ENCODE data around the gene KDSR.
A peak's percentile ranks its signal among the peaks of the same experiment; 100 is the strongest.

Gene KDSR

DNA sequence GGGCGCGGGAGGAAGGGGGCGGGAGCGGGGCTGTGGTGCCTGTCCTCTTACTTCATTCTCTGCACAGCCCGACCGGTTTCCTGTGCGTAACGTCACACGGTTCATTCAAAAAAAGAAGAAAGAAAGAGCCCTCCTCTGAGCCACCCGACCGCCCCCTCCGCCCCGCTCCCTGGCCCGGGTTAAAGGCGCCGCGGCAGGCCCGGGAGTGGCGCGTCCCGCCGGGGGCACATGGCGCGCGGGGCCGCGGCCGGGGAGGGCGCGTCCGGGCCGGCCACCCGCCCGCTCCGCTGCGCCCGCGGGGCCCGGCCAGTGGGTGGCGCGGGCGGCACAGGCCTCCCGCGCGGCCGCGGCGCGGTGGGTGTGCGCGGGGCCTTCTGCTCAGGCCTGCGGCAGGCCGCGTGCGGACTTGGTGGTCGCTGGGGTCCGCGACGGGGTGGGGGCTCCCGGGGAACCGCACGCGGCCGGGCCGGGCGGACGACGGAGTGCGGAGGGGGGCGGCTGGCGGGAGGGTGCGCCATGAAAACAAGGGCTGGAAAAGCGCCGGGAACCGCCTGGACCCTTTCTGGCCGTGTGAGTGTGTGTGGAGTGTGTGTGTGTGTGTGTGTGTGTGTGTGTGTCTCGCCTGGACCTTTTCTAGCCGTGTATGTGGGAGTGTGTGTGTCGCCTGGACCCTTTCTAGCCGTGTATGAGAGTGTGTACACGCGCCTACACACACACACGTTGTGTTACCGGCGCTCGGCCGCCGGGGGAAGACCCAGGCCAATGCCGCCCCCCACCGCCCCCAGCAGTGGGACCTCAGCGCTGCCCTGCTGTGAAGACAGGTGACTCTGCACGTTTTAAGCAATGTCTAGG is 46.7 kb downstream of the KDSR start:
- DNase-seq, result peak; percentile 79 to 89 (median 84)

- DNase-seq, result peak in 4 of 6 experiments; percentile 41 to 75 (median 64)
Measured at GRCh38 chr18:63319383-63320122, 47.5 kb downstream of the KDSR start, which contains the start of gene BCL2. TSS of gene BCL2 (minus strand) at chr18:63319769.

DNA sequence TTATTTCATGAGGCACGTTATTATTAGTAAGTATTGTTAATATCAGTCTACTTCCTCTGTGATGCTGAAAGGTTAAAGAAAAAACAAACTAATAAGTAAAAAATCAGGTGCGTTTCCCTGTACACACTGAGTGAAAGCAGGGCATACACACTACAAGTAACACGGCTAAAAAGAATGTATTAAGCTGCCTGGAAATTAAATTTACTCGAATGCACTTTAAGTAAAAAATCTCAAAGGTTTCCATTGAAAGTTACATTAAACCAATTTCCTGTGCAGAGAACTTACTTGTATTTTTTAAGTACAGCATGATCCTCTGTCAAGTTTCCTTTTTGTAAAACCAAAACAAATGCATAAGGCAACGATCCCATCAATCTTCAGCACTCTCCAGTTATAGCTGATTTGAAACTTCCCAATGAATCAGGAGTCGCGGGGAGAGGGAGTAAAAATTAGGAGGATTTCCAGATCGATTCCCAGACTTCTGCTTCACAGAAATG is 48.1 kb downstream of the KDSR start:
- peak in 3 of 6 experiments; percentile 30 to 50 (median 50) for DNase-seq

DNA sequence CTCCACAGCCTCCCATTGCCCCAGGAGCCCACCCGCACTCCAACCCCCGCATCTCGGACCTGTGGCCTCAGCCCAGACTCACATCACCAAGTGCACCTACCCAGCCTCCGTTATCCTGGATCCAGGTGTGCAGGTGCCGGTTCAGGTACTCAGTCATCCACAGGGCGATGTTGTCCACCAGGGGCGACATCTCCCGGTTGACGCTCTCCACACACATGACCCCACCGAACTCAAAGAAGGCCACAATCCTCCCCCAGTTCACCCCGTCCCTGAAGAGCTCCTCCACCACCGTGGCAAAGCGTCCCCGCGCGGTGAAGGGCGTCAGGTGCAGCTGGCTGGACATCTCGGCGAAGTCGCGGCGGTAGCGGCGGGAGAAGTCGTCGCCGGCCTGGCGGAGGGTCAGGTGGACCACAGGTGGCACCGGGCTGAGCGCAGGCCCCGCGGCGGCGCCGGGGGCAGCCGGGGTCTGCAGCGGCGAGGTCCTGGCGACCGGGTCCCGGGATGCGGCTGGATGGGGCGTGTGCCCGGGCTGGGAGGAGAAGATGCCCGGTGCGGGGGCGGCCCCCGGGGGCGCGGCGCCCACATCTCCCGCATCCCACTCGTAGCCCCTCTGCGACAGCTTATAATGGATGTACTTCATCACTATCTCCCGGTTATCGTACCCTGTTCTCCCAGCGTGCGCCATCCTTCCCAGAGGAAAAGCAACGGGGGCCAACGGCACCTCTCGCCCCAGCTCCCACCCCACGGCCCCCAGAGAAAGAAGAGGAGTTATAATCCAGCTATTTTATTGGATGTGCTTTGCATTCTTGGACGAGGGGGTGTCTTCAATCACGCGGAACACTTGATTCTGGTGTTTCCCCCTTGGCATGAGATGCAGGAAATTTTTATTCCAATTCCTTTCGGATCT is 48.8 kb downstream of the KDSR start:
- DNase-seq, result peak; percentile 58 to 75 (median 62)

DNA sequence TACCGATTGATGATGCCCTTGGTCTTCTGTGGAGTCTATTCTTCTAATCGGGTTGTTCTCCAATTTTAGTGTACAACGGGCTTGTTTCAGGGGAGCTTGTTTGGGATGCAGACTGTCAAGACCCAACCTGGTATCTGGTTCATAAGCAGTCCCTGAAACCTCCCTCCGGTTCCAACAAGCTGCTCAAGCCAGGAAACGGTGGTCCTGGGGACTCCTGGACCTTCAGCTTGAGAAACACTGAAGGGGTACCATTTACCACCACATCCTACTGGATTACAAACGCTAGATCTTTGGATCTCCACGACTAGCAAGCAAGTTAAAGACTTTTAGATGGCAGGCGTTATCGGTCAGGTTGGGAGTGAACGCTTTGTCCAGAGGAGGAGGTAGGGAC is 49.5 kb downstream of the KDSR start:
- peak in 1 of 6 experiments; percentile 18 for DNase-seq

- peak in 1 of 6 experiments; percentile 26 for DNase-seq
Measured at GRCh38 chr18:63316612-63317555, 50.1 kb downstream of the KDSR start.

GRCh38 chr18:63315876-63316275 is 51.1 kb downstream of the KDSR start:
- DNase-seq, result no peak

DNA sequence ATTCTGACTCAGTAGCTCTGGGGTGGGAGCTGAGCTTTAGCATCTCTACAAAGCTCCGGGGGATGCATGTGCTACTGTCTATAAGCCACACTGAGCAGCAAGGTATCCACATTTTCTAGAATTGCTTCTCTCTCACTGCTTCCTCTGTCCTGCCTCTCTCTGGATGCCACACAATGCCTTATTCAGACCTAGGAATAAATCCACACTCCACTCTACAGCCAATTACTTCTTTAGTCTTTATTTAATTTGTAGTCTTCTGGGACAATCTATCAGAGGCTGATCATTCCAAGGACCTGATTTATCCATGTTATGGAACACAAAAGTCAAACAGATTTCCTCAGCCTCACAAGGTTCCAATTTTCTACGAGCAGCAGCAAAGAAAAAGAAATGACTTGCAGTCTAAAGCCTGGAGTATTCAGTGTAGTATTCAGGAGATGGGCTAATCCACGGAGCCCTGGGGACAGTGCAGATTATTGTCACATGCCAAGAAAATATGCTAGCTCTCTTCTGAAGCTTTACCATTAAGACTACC is 51.8 kb downstream of the KDSR start:
- DNase-seq, result no peak

GRCh38 chr18:63314062-63314790 is 52.8 kb downstream of the KDSR start:
- DNase-seq, result no peak

DNA sequence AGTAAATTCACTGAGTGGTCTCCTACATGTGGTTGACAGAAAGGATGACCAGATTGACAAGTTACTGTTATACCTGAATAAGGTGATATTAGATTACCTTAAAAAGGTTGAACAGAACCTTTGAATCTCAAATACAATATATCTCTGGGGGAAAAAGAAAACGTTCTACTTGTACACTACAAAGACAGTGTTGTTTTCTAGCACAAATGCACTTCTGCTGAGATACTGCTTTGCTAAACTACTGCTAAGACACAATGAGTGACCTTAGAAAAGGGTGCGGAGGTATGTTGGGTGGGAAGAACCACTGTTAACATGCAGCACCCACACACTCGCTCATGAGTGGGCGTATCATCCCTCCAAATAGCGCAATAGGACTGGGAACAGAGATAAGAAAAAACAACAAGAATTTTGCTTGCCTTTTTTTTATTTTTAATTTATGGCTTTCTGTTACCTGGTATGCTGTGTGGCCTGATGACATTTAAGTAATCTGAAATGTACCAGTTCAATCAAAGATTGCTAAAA is 53.5 kb downstream of the KDSR start:
- no peak for DNase-seq

- DNase-seq, result no peak
Measured at GRCh38 chr18:63312737-63313395, 54.1 kb downstream of the KDSR start.

GRCh38 chr18:63312019-63312409 is 55.0 kb downstream of the KDSR start:
- no peak for DNase-seq

GRCh38 chr18:63311118-63312018 is 55.6 kb downstream of the KDSR start:
- no peak for DNase-seq

DNA sequence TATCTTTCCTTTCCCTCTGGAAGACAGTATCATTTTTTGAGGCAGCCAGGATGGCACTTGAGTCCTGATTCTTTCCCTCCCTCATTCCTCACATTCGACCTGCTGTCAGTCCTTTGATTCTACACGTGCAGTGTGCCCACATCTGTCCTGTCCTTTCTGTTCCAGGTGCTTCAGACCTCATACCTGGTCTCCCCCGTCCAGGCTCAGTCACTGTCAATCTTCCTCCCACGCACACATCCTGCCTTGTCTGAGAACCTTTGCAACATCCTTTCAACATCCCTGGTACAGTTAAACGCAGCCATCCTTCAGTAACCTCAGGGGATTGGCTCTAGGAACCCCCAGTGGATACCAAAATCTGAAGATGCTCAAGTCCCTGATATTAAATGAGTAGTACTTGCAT is 57.6 kb downstream of the KDSR start:
- peak in 5 of 6 experiments; percentile 15 to 43 (median 23) for DNase-seq

GRCh38 chr18:63307551-63308200 is 59.3 kb downstream of the KDSR start:
- no peak for DNase-seq

- DNase-seq, result no peak
Measured at GRCh38 chr18:63306819-63307550, 60.0 kb downstream of the KDSR start.

- DNase-seq, result no peak
Measured at GRCh38 chr18:63306249-63306648, 60.8 kb downstream of the KDSR start.

Data from stimulated activated naive CD4-positive, alpha-beta T cell (primary cell).